ENCODE results near the gene MYO5A. TPM values are rescaled to one million over a fixed set of nuclear protein-coding genes. Genes with fewer than 3 reads are reported as not detected.
"Not testable (repeated sequence)": the region's sequence is repeated elsewhere in the genome, so short reads cannot be mapped to it uniquely, and the experiment has no call there.

MYO5A gene
- 10 to 100 TPM; 12.3 to 21.5 TPM for total RNA-seq

- H3K27ac ChIP-seq: peak within 1 kb of the TSS; percentile 87 to 88
- peak within 1 kb of the TSS; percentile 63 to 89 for H3K4me3 ChIP-seq
- peaks cover 0 to 17% of the 10 kb centered on the region in 2 donors for H3K4me1 ChIP-seq
- DNase-seq (ENCODE audit: low spot score): peak; percentile 64
- H3K27me3 ChIP-seq: no peaks in the 10 kb centered on the region
- no peaks in the 10 kb centered on the region for H3K36me3 ChIP-seq
- H3K9me3 ChIP-seq: no peaks in the 10 kb centered on the region
- TF ChIP-seq, protein P1, sequence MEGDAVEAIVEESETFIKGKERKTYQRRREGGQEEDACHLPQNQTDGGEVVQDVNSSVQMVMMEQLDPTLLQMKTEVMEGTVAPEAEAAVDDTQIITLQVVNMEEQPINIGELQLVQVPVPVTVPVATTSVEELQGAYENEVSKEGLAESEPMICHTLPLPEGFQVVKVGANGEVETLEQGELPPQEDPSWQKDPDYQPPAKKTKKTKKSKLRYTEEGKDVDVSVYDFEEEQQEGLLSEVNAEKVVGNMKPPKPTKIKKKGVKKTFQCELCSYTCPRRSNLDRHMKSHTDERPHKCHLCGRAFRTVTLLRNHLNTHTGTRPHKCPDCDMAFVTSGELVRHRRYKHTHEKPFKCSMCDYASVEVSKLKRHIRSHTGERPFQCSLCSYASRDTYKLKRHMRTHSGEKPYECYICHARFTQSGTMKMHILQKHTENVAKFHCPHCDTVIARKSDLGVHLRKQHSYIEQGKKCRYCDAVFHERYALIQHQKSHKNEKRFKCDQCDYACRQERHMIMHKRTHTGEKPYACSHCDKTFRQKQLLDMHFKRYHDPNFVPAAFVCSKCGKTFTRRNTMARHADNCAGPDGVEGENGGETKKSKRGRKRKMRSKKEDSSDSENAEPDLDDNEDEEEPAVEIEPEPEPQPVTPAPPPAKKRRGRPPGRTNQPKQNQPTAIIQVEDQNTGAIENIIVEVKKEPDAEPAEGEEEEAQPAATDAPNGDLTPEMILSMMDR (IDR thresholded peaks at IDR 0.05): peak in 1 of 2 donors; percentile 45
Measured at GRCh38 chr15:52528564-52529340, at the start of gene MYO5A. Gene MYO5A (minus strand): TSS chr15:52528880. CDS start chr15:52528806, 74 bp downstream.

DNA sequence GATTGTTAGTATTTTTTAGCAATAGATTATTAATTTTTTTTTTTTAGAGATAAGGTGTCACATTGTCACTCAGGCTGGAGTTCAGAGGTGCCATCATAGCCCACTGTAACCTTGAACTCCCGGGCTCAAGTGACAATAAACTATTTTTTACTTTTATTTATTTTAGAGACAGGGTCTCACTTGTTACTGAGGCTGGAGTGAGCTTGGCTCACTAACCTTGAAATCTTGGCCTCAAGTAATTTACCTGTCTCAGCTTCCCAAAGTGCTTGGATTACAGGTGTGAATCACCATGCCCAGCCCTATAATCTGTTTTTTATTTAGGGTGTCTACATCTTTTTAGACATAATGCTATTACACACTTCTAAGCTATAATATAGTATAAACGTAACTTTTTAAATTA is 48.0 kb upstream of the MYO5A start:
- no peak overlapping the region for H3K4me3 ChIP-seq
- DNase-seq (ENCODE audit: low spot score): no peak
- H3K27me3 ChIP-seq: no peaks in the 10 kb centered on the region
- peaks cover 6% of the 10 kb centered on the region for H3K36me3 ChIP-seq
- no peak overlapping the region for H3K27ac ChIP-seq
- H3K9me3 ChIP-seq: no peaks in the 10 kb centered on the region
- TF ChIP-seq, protein P1 (IDR thresholded peaks at IDR 0.05): no peak
- H3K4me1 ChIP-seq: no peaks in the 10 kb centered on the region

DNA sequence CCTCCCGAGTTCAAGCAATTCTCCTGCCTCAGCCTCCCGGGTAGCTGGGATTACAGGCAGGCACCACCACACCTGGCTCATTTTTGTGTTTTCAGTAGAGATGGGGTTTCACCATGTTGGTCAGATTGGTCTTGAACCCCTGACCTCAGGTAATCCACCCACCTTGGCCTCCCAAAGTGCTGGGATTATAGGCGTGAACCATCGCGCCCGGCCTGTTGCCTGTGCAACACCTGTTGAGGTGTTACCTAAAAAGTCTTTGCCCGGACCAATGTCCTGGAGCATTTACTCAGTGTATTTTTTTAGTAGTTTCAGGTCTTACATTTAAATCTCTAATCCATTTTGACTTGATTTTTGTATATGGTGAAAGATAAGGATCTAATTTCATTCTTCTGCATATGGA is 46.9 kb upstream of the MYO5A start:
- H3K4me1 ChIP-seq; DNase-seq (ENCODE audit: low spot score): not testable (repeated sequence)

GRCh38 chr15:52575072-52575471 is 46.4 kb upstream of the MYO5A start:
- Histone ChIP-seq H3K9me3 (no peaks in the 10 kb centered on the region), H3K4me3 (no peak overlapping the region), H3K27ac (no peak overlapping the region), H3K27me3 (no peaks in the 10 kb centered on the region), H3K36me3 (no peaks in the 10 kb centered on the region), H3K4me1 (no peaks in the 10 kb centered on the region)
- DNase-seq (ENCODE audit: low spot score): no peak
- TF ChIP-seq, protein P1 (IDR thresholded peaks at IDR 0.05): no peak

More for the DNA sequence above, 46.9 kb upstream of the MYO5A start:
- not testable (repeated sequence) for H3K27ac ChIP-seq, H3K4me3 ChIP-seq, H3K27me3 ChIP-seq, H3K36me3 ChIP-seq, H3K9me3 ChIP-seq

GRCh38 chr15:52574623-52575022 is 45.9 kb upstream of the MYO5A start:
- not testable (repeated sequence) for H3K27ac ChIP-seq; DNase-seq (ENCODE audit: low spot score); H3K27me3 ChIP-seq; H3K9me3 ChIP-seq; H3K4me3 ChIP-seq; H3K36me3 ChIP-seq; H3K4me1 ChIP-seq

GRCh38 chr15:52568601-52569585 is 40.2 kb upstream of the MYO5A start, which contains the start of gene ARPP19:
Gene ARPP19 (minus strand): TSS chr15:52569030. CDS start chr15:52568892, 138 bp downstream.
- H3K27ac ChIP-seq: peak within 1 kb of the TSS; percentile 94 to 95
- no peaks in the 10 kb centered on the region for H3K9me3 ChIP-seq
- peak within 1 kb of the TSS; percentile 67 to 76 for H3K4me3 ChIP-seq
- TF ChIP-seq, protein P1 (IDR thresholded peaks at IDR 0.05): peak in 1 of 2 donors; percentile 50
- H3K36me3 ChIP-seq: no peaks in the 10 kb centered on the region
- H3K4me1 ChIP-seq: peaks cover 0 to 33% of the 10 kb centered on the region in 2 donors
- H3K27me3 ChIP-seq: no peaks in the 10 kb centered on the region
- DNase-seq (ENCODE audit: low spot score): peak; percentile 89

All from right atrium auricular region (tissue), 2 donors.